Lung (tissue), 12 donors: Measurements from ENCODE around the gene ANKRD11. TPM values are rescaled to one million over a fixed set of nuclear protein-coding genes. Genes with fewer than 3 reads are reported as not detected.

Experiments used
- ATAC-seq: fragments of 200-7000 bp; cut with Tn5 transposase; one replicate; pipeline ENCODE4 v1.9.1; 2020; ENCODE audit warnings: moderate number of reproducible peaks; ENCODE audit not compliant: insufficient read depth, low FRiP score
- DNase-seq, 3 donors: peaks; one replicate each; pipeline ENCODE4 v3.0.0-alpha.2; 2013 to 2017
- H3K27ac ChIP-seq, 2 donors: one replicate each; pipeline ENCODE4 v1.5.1; 2013; ENCODE audit warnings: mild to moderate bottlenecking in 2 of 2, moderate library complexity in 2 of 2, control low read depth in 1 of 2, inconsistent platforms in 1 of 2, low read depth in 1 of 2, low read length in 1 of 2
- H3K27me3 ChIP-seq, 3 donors: one replicate each; pipeline ENCODE4 v1.5.1; 2013; ENCODE audit warnings: low read length in 2 of 3; ENCODE audit not compliant: control insufficient read depth in 3 of 3, insufficient read depth in 3 of 3
- H3K36me3 ChIP-seq, 4 donors: one replicate each; pipeline ENCODE4 v1.5.1; 2013; ENCODE audit warnings: low read length in 4 of 4, mild to moderate bottlenecking in 1 of 4, moderate library complexity in 1 of 4; ENCODE audit not compliant: control insufficient read depth in 4 of 4, insufficient read depth in 4 of 4
- H3K4me1 ChIP-seq, 5 donors: one replicate each; pipeline ENCODE4 v1.5.1; 2013; ENCODE audit warnings: low read length in 5 of 5, mild to moderate bottlenecking in 2 of 5, moderate library complexity in 1 of 5; ENCODE audit not compliant: control insufficient read depth in 5 of 5, insufficient read depth in 5 of 5
- H3K4me3 ChIP-seq: one replicate; pipeline ENCODE4 v1.5.1; 2013; ENCODE audit warnings: mild to moderate bottlenecking, control low read depth, moderate library complexity
- H3K9ac ChIP-seq, 2 donors: one replicate each; pipeline ENCODE4 v1.5.1; 2013; ENCODE audit warnings: low read length in 2 of 2, control low read depth in 1 of 2; ENCODE audit not compliant: insufficient read depth in 1 of 2
- H3K9me3 ChIP-seq, 4 donors: one replicate each; pipeline ENCODE4 v1.5.1; 2013; ENCODE audit warnings: low read length in 3 of 4, mild to moderate bottlenecking in 1 of 4, moderate library complexity in 1 of 4; ENCODE audit not compliant: control insufficient read depth in 4 of 4, insufficient read depth in 3 of 4
- WGBS, 2 donors: extraction: QIAGEN DNeasy Blood & Tissue Kit; methylation state at CpG; one replicate each; pipeline ENCODE4 v1.1.7; 2013; 5-methylcytosine and 5-hydroxymethylcytosine counted together
- polyA plus RNA-seq, 2 donors: library from polyadenylated mRNA; stranded (reverse); fragments of 200-250 nt; gene quantifications; one replicate each; pipeline ENCODE4 v1.2.1, GENCODE V29; 2013
- total RNA-seq, 2 donors: library from RNA; depleted of rRNA in 1 of 2; stranded (reverse); fragments of >200 nt in 1 of 2; gene quantifications; one replicate each; pipeline ENCODE4 v1.2.1, GENCODE V29; 2014 to 2021
- TF ChIP-seq, protein P1 (sequence below): IDR thresholded peaks from 2 replicates; pipeline ENCODE4 v1.5.1; 2012; ENCODE audit warnings: mild to moderate bottlenecking; ENCODE audit errors: control extremely low read depth, extremely low read depth
- donor health status: control.
- donor health status: control.
- donor health status: Bipolar disorder and iron deficiency.
- donor health status: healthy.
- donor health status: DM: yes; HTN: yes; CAD: no.

Gene ANKRD11
- total and polyA plus RNA-seq, 4 donors: 58.5 to 162 (median 89.5) TPM

DNA sequence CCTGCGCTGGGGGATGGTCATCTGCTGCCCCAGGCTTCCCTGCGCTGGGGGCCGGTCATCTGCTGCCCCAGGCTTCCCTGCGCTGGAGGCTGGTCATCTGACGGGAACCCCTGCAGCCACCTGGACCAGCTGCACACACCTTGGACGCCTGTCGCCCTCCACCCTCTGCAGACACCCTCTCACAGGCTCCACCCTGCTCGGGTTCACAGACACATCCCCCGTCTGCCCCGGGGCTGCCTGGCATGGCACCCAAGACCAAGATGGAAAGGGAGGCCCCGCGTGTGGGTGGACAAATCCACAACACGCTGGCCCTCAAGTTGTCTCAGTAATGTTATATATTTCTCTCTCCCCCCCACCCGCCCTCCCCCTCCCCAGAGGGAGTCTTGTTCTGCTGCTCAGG, 89.6 kb downstream of the ANKRD11 start:
- Histone ChIP-seq H3K36me3 (peaks cover 0 to 5% (median 0%) of the 10 kb centered on the region in 4 donors), H3K4me3 (no peak overlapping the region), H3K9ac (no peak overlapping the region), H3K27ac (no peak overlapping the region), H3K27me3 (no peaks in the 10 kb centered on the region), H3K9me3 (no peaks in the 10 kb centered on the region), H3K4me1 (peaks cover 0 to 24% (median 8%) of the 10 kb centered on the region in 5 donors)
- no peak for DNase-seq
- TF ChIP-seq, protein P1, sequence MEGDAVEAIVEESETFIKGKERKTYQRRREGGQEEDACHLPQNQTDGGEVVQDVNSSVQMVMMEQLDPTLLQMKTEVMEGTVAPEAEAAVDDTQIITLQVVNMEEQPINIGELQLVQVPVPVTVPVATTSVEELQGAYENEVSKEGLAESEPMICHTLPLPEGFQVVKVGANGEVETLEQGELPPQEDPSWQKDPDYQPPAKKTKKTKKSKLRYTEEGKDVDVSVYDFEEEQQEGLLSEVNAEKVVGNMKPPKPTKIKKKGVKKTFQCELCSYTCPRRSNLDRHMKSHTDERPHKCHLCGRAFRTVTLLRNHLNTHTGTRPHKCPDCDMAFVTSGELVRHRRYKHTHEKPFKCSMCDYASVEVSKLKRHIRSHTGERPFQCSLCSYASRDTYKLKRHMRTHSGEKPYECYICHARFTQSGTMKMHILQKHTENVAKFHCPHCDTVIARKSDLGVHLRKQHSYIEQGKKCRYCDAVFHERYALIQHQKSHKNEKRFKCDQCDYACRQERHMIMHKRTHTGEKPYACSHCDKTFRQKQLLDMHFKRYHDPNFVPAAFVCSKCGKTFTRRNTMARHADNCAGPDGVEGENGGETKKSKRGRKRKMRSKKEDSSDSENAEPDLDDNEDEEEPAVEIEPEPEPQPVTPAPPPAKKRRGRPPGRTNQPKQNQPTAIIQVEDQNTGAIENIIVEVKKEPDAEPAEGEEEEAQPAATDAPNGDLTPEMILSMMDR: no peak
- ATAC-seq: no peak
- 85 to 86% methylated on average over 11 to 13 of the region's 14 CpGs for WGBS, 2 donors

DNA sequence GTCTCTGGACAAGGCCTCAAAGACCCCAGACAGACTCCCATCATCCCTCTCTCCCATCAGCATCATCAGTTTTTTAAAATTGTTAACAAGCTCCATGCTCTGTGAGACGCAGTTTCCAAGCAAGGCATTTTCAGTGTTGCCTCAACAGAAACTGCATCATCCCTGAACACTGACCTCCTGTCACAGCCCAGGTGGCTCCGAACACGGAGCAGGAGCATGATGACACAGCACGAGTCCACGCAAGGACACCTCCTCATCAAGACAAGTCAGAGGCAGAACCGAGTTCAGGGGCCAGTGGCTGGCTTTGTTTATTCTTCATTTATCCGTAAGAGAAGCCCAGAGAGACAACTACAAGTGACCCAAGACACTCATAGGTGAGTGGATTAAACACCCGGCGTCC, 91.4 kb downstream of the ANKRD11 start:
- H3K27me3 ChIP-seq: no peaks in the 10 kb centered on the region
- no peaks in the 10 kb centered on the region for H3K9me3 ChIP-seq
- DNase-seq: no peak
- peaks cover 0 to 5% (median 0%) of the 10 kb centered on the region in 4 donors for H3K36me3 ChIP-seq
- H3K4me3 ChIP-seq: no peak overlapping the region
- WGBS, 2 donors: 87 to 91% methylated on average over 9 of the region's 9 CpGs
- no peak for ATAC-seq
- TF ChIP-seq, protein P1: no peak
- peaks cover 7 to 28% (median 19%) of the 10 kb centered on the region in 5 donors for H3K4me1 ChIP-seq
- H3K9ac ChIP-seq: no peak overlapping the region
- H3K27ac ChIP-seq: no peak overlapping the region

DNA sequence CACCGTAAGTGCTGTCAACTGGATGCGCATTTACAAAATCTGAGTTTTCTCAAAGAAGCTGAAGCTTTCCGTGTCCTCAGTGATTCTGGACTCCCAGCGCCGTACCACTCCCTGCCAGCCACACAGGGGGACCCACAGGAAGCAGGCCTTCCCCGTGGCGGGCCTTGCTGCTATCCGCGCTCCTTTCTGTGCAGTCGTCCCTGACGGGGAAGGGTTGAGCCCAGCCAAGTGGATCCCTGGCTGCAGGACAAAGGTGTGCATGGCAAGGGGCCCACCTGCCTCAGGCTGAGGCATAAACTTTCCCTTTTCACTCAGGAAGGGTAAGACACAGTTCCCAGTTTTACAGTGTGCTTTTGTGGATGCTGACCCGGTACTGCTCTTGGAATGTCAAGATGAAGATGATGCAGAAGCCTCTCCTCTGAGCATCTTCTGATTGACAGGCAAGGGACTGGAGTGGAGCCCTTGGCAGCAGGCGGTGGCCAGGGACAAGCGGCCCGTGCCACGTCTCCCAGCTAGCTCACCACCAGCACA, 93.0 kb downstream of the ANKRD11 start:
- 87 to 89% methylated on average over 16 of the region's 16 CpGs for WGBS, 2 donors
- Histone ChIP-seq H3K9me3 (no peaks in the 10 kb centered on the region), H3K4me3 (no peak overlapping the region), H3K36me3 (peaks cover 0 to 5% (median 0%) of the 10 kb centered on the region in 4 donors), H3K27ac (no peak overlapping the region), H3K4me1 (peaks cover 10 to 29% (median 15%) of the 10 kb centered on the region in 5 donors), H3K9ac (no peak overlapping the region), H3K27me3 (no peaks in the 10 kb centered on the region)
- TF ChIP-seq, protein P1: no peak
- no peak for ATAC-seq
- no peak for DNase-seq

DNA sequence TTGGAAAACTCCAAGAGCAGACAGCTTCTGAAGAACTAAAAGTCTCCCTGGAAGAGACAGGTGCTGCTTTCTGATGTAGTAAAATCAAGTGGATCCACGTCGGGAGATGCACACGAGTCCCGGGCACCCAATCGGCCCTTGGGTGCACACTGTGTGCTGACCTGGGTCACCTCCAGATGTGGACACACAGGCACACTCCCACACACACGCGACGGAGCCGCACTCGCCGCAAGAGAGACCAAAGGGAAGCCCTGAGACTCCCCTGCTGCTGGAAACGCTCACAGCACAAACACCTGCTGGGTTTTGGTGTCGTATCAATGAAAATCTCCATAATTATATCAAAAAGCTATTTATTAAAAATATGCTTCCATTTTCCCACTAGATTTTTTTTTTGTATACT, 94.2 kb downstream of the ANKRD11 start:
- Histone ChIP-seq H3K9me3 (no peaks in the 10 kb centered on the region), H3K4me3 (no peak overlapping the region), H3K36me3 (peaks cover 0 to 5% (median 0%) of the 10 kb centered on the region in 4 donors), H3K4me1 (peaks cover 12 to 28% (median 15%) of the 10 kb centered on the region in 5 donors), H3K9ac (no peak overlapping the region), H3K27ac (no peak overlapping the region), H3K27me3 (no peaks in the 10 kb centered on the region)
- no peak for ATAC-seq
- TF ChIP-seq, protein P1: no peak
- WGBS, 2 donors: 84 to 85% methylated on average over 13 of the region's 13 CpGs
- no peak for DNase-seq
